HUES64 (cell line): Measurements from ENCODE around the gene SEC31A. TPM values are rescaled to one million over a fixed set of nuclear protein-coding genes. Genes with fewer than 3 reads are reported as not detected.
A peak's percentile ranks its signal among the peaks of the same experiment; 100 is the strongest.
"Not testable (repeated sequence)": the region's sequence is repeated elsewhere in the genome, so short reads cannot be mapped to it uniquely, and the experiment has no call there.

ENCODE experiments used
- H3K27ac ChIP-seq: 2 replicates; pipeline ENCODE4 v1.7.0; 2013; ENCODE audit warnings: low read depth, low read length, inconsistent platforms
- H3K27me3 ChIP-seq: 2 replicates; pipeline ENCODE4 v1.6.1; 2013; ENCODE audit warnings: mild to moderate bottlenecking, low read length; ENCODE audit not compliant: insufficient read depth
- H3K36me3 ChIP-seq: 2 replicates; pipeline ENCODE4 v1.6.1; 2013; ENCODE audit warnings: mild to moderate bottlenecking, low read length; ENCODE audit not compliant: insufficient read depth
- H3K4me1 ChIP-seq: 2 replicates; pipeline ENCODE4 v1.6.1; 2013; ENCODE audit warnings: mild to moderate bottlenecking, low read length, moderate library complexity; ENCODE audit not compliant: insufficient read depth
- H3K4me3 ChIP-seq: 2 replicates; pipeline ENCODE4 v1.5.1; 2013; ENCODE audit warnings: mild to moderate bottlenecking, low read length, moderate library complexity
- H3K9ac ChIP-seq: 2 replicates; pipeline ENCODE4 v1.6.1; 2013; ENCODE audit warnings: mild to moderate bottlenecking, low read depth, low read length
- H3K9me3 ChIP-seq: 2 replicates; pipeline ENCODE4 v1.6.1; 2013; ENCODE audit warnings: low read depth, low read length; ENCODE audit not compliant: insufficient read depth
- WGBS: fragments of 150-250, 120-280 bp; methylation state at CpG from one replicate; pipeline ENCODE4 v1.1.7; 2013; ENCODE audit warnings: missing lambda C conversion rate; 5-methylcytosine and 5-hydroxymethylcytosine counted together
- polyA plus RNA-seq, 2 experiments: library from polyadenylated mRNA; stranded (reverse); fragments of 50-300 nt; gene quantifications; one replicate each; pipeline ENCODE4 v1.2.3, GENCODE V29; 2013

The SEC31A gene
- 86.6 TPM for polyA plus RNA-seq (2013, experiment 1 of 2)
- polyA plus RNA-seq (2013, experiment 2 of 2) = 92.7 TPM

- H3K36me3 ChIP-seq = peaks cover 34% of the 10 kb centered on the region
- under 1% methylated on average over 71 of the region's 71 CpGs for WGBS
- peak within 1 kb of the TSS; percentile 96 for H3K27ac ChIP-seq
- no peaks in the 10 kb centered on the region for H3K9me3 ChIP-seq
- peak within 1 kb of the TSS; percentile 97 for H3K4me3 ChIP-seq
- peak within 1 kb of the TSS; percentile 98 for H3K9ac ChIP-seq
- H3K4me1 ChIP-seq = peaks cover 7% of the 10 kb centered on the region; the same call in 1 of the 2 replicates
- H3K27me3 ChIP-seq = no peaks in the 10 kb centered on the region
Observed at GRCh38 chr4:82890901-82891706, at the start of gene SEC31A. TSS of gene SEC31A (minus strand) at chr4:82891153. CDS start at chr4:82881936, 9,217 bp downstream.

GRCh38 chr4:82939414-82939813 lies 48.5 kb upstream of the SEC31A start:
- Histone ChIP-seq H3K27ac (no peak overlapping the region), H3K9ac (no peak overlapping the region), H3K4me1 (no peaks in the 10 kb centered on the region), H3K27me3 (no peaks in the 10 kb centered on the region), H3K9me3 (no peaks in the 10 kb centered on the region), H3K36me3 (peaks cover 62% of the 10 kb centered on the region), H3K4me3 (no peak overlapping the region)
- 86% methylated on average over 2 of the region's 2 CpGs for WGBS

- no peak overlapping the region for H3K27ac ChIP-seq
- no peak overlapping the region for H3K4me3 ChIP-seq
- H3K9me3 ChIP-seq = no peaks in the 10 kb centered on the region
- no peak overlapping the region for H3K9ac ChIP-seq
- H3K27me3 ChIP-seq = no peaks in the 10 kb centered on the region
- H3K4me1 ChIP-seq = no peaks in the 10 kb centered on the region
- peaks cover 53% of the 10 kb centered on the region for H3K36me3 ChIP-seq
Observed at GRCh38 chr4:82934441-82934840, 43.5 kb upstream of the SEC31A start.

- Histone ChIP-seq H3K9me3 (no peaks in the 10 kb centered on the region), H3K4me3 (no peak overlapping the region), H3K27me3 (no peaks in the 10 kb centered on the region), H3K9ac (no peak overlapping the region), H3K4me1 (no peaks in the 10 kb centered on the region), H3K36me3 (peaks cover 36% of the 10 kb centered on the region), H3K27ac (no peak overlapping the region)
- 87% methylated on average over 4 of the region's 5 CpGs for WGBS
Observed at GRCh38 chr4:82930848-82931755, 40.1 kb upstream of the SEC31A start.

GRCh38 chr4:82921795-82922194 lies 30.8 kb upstream of the SEC31A start:
- no peak overlapping the region for H3K9ac ChIP-seq
- H3K27me3 ChIP-seq = no peaks in the 10 kb centered on the region
- peaks cover 26% of the 10 kb centered on the region for H3K36me3 ChIP-seq
- no peaks in the 10 kb centered on the region for H3K9me3 ChIP-seq
- no peak overlapping the region for H3K4me3 ChIP-seq
- 0 out of 2 replicates have a peak, but pooled peaks cover 12% of the 10 kb centered on the region for H3K4me1 ChIP-seq
- H3K27ac ChIP-seq = no peak overlapping the region

- no peak overlapping the region for H3K9ac ChIP-seq
- 89% methylated on average over 2 of the region's 2 CpGs for WGBS
- no peak overlapping the region for H3K4me3 ChIP-seq
- H3K27me3 ChIP-seq = no peaks in the 10 kb centered on the region
- H3K36me3 ChIP-seq = peaks cover 36% of the 10 kb centered on the region
- no peaks in the 10 kb centered on the region for H3K9me3 ChIP-seq
- no peak overlapping the region for H3K27ac ChIP-seq
- H3K4me1 ChIP-seq = 0 out of 2 replicates have a peak, but pooled peaks cover 5% of the 10 kb centered on the region
Observed at GRCh38 chr4:82919386-82919785, 28.4 kb upstream of the SEC31A start.

- WGBS = 94% methylated on average over 7 of the region's 7 CpGs
- Histone ChIP-seq H3K9ac (no peak overlapping the region), H3K36me3 (peaks cover 40% of the 10 kb centered on the region), H3K27me3 (no peaks in the 10 kb centered on the region), H3K4me3 (no peak overlapping the region), H3K4me1 (no peaks in the 10 kb centered on the region), H3K27ac (no peak overlapping the region), H3K9me3 (no peaks in the 10 kb centered on the region)
Observed at GRCh38 chr4:82918091-82918490, 27.1 kb upstream of the SEC31A start.

- H3K9me3 ChIP-seq = not testable (repeated sequence)
Observed at GRCh38 chr4:82913968-82914367, 23.0 kb upstream of the SEC31A start.

GRCh38 chr4:82913305-82913704 lies 22.4 kb upstream of the SEC31A start:
- Histone ChIP-seq H3K4me3 (no peak overlapping the region), H3K9me3 (no peaks in the 10 kb centered on the region)

More at GRCh38 chr4:82913968-82914367, 23.0 kb upstream of the SEC31A start:
- H3K27ac ChIP-seq, H3K4me1 ChIP-seq, H3K27me3 ChIP-seq, H3K4me3 ChIP-seq, H3K9ac ChIP-seq: not testable (repeated sequence)
- H3K36me3 ChIP-seq = peaks cover 70% of the 10 kb centered on the region
- WGBS = 91% methylated on average over 2 of the region's 2 CpGs

GRCh38 chr4:82909326-82909725 lies 18.4 kb upstream of the SEC31A start:
- peaks cover 84% of the 10 kb centered on the region for H3K36me3 ChIP-seq
- no peaks in the 10 kb centered on the region for H3K9me3 ChIP-seq
- no peak overlapping the region for H3K4me3 ChIP-seq
- H3K4me1 ChIP-seq = no peaks in the 10 kb centered on the region
- H3K27ac ChIP-seq = no peak overlapping the region
- no peaks in the 10 kb centered on the region for H3K27me3 ChIP-seq
- no CpG with 5 or more reads among the region's 1 CpG for WGBS
- H3K9ac ChIP-seq = no peak overlapping the region

More at GRCh38 chr4:82913305-82913704, 22.4 kb upstream of the SEC31A start:
- H3K36me3 ChIP-seq = peaks cover 72% of the 10 kb centered on the region
- no peaks in the 10 kb centered on the region for H3K27me3 ChIP-seq
- H3K9ac ChIP-seq = no peak overlapping the region
- H3K4me1 ChIP-seq = no peaks in the 10 kb centered on the region
- no peak overlapping the region for H3K27ac ChIP-seq
- 0% methylated on average over 1 of the region's 2 CpGs for WGBS

GRCh38 chr4:82906469-82906868 lies 15.5 kb upstream of the SEC31A start:
- no peak overlapping the region for H3K9ac ChIP-seq
- WGBS = 95% methylated on average over 3 of the region's 3 CpGs
- H3K27me3 ChIP-seq = no peaks in the 10 kb centered on the region
- no peaks in the 10 kb centered on the region; the same call in 1 of the 2 replicates for H3K4me1 ChIP-seq
- peaks cover 67% of the 10 kb centered on the region for H3K36me3 ChIP-seq
- no peaks in the 10 kb centered on the region for H3K9me3 ChIP-seq
- no peak overlapping the region for H3K27ac ChIP-seq
- H3K4me3 ChIP-seq = no peak overlapping the region
